Prostate gland (tissue), 2 donors: ENCODE measurements around the gene MRPS10. TPM values are rescaled to one million over a fixed set of nuclear protein-coding genes. Genes with fewer than 3 reads are reported as not detected.

Source experiments
- DNase-seq: peaks from one replicate; pipeline ENCODE4 v3.0.0-alpha.2; 2019; ENCODE audit warnings: low spot score
- H3K27ac ChIP-seq, 2 donors: fragments of 200-600 bp; sonication (generic); 2 replicates each; pipeline ENCODE4 v1.5.1; 2017 to 2019
- H3K27me3 ChIP-seq: fragments of 200-600 bp; sonication (generic); replicated peaks from 2 replicates; pipeline ENCODE4 v1.5.1; 2019; ENCODE audit not compliant: insufficient read depth
- H3K36me3 ChIP-seq, 2 donors: fragments of 200-600 bp; sonication (generic); 1 replicate in 1 of 2; 2 replicates in 1 of 2; pipeline versions ENCODE4 v1.5.1 to v1.8.1; 2017 to 2019
- H3K4me1 ChIP-seq: fragments of 200-600 bp; sonication (generic); replicated peaks from 2 replicates; pipeline ENCODE4 v1.5.1; 2019
- H3K4me3 ChIP-seq, 2 donors: fragments of 200-600 bp; sonication (generic); 2 replicates each; pipeline ENCODE4 v1.5.1; 2017 to 2019
- H3K9me3 ChIP-seq: fragments of 200-600 bp; sonication (generic); 2 replicates; pipeline ENCODE4 v1.5.1; 2017
- CTCF ChIP-seq, 4 experiments: fragments of 200-600 bp in 2 of 4; fragments of 450-650 bp in 2 of 4; sonication (generic) in 2 of 4; IDR thresholded peaks; 1 replicate in 3 of 4; 2 replicates in 1 of 4; pipeline ENCODE4 v1.5.1; 2016 to 2019; ENCODE audit warnings: antibody characterized with exemption in 4 of 4, mild to moderate bottlenecking in 2 of 4, moderate library complexity in 2 of 4
- POLR2A ChIP-seq: fragments of 450-650 bp; IDR thresholded peaks from one replicate; pipeline ENCODE4 v1.6.1; 2016; ENCODE audit warnings: antibody characterized with exemption, mild to moderate bottlenecking
- POLR2AphosphoS5 ChIP-seq: sonication (generic); formaldehyde crosslinking; IDR thresholded peaks from one replicate; pipeline ENCODE4 v1.6.1; 2017; ENCODE audit warnings: antibody characterized with exemption
- WGBS: methylation state at CpG from one replicate; pipeline ENCODE4 v1.1.5; 2018; 5-methylcytosine and 5-hydroxymethylcytosine counted together
- intact Hi-C: fragments of 100-400 bp; cut with DNase I; formaldehyde crosslinking; loops from one replicate; pipeline ENCODE4 v1.14.2; 2022
- total RNA-seq, 2 donors: library from RNA; depleted of rRNA; stranded (reverse); fragments of >200 nt; gene quantifications; one replicate each; pipeline ENCODE4 v1.1.0, GENCODE V29; 2016

MRPS10 gene
- total RNA-seq, 2 donors from 2014 or later: 27.5 to 31.8 TPM

GRCh38 chr6:42201382-42201781, 16.3 kb downstream of the MRPS10 start:
- intact Hi-C loops: no loop called here
- no peak for DNase-seq
- no peaks in the 10 kb centered on the region for H3K9me3 ChIP-seq
- no peaks in the 10 kb centered on the region for H3K4me1 ChIP-seq
- H3K27ac ChIP-seq: no peak overlapping the region
- TF ChIP-seq POLR2AphosphoS5 (no peak), POLR2A (no peak), CTCF (IDR thresholded peaks at IDR 0.05) (no peak)
- WGBS: 40% methylated on average over 3 of the region's 3 CpGs
- no peak overlapping the region for H3K4me3 ChIP-seq
- no peaks in the 10 kb centered on the region for H3K36me3 ChIP-seq
- H3K27me3 ChIP-seq: no peaks in the 10 kb centered on the region

DNA sequence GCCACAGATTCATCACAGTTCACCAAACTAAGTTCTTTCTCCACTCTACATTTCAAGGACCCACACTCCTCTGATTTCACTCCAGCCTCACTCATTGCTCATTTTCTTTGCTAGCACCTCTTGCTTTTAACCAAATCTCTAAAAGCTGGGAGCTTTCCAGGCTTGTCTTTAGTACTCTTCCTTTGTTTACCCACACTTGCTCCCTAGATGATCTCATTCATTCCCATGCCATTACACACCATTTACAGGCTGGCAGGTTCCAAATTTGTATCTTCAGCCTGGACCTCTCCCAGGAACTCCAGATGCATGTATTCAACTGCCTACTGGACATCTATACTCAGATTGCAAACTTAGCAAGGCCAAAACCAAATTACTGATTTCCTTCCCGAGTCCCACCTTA, 17.6 kb downstream of the MRPS10 start:
- intact Hi-C loops: no loop called here
- Histone ChIP-seq H3K27me3 (no peaks in the 10 kb centered on the region), H3K4me1 (no peaks in the 10 kb centered on the region), H3K4me3 (no peak overlapping the region), H3K9me3 (no peaks in the 10 kb centered on the region), H3K27ac (no peak overlapping the region), H3K36me3 (no peaks in the 10 kb centered on the region)
- WGBS: 21% methylated on average over 1 of the region's 1 CpG
- TF ChIP-seq POLR2A (no peak), POLR2AphosphoS5 (peak; percentile 66)
- DNase-seq: peak; percentile 10

DNA sequence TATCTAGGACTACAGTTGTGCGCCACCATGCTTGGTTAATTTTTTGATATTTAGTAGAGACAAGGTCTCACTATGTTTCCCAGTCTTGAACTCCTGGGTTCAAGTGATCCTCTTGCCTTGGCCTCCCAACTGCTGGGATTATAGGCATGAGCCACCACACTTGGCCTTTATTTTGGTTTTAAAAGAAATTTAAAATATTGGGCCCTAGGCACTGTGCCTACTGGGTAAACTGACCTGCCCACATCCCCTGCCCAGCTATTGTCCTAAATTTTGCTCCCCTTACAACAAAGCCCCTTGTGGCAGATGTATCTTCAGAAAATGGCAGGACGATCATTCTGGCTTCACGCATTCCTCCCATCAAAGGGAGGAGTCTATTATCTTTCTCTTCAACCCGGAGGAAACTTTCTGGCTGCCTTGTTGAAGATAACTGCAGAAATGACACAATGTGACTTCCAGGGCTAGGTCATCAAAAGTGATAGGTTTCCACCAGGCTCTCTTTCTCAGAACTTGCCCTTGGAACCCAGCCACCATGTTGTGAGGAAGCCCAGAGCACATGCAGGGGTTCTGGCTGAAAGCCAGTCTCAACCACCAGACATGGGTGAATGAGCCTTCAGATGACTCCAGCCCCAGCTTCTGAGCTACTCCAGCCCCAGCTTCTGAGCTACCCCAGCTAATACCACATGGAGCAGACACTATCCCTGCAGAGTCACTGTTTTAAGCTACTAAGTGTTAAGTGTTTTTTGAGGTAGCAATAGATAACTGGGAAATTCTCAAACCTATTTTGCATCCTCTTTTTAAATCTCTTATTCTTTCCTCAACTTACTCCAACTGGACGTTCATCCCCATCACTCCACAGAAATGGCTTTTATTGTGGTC, 18.3 kb downstream of the MRPS10 start:
- Histone ChIP-seq H3K4me3 (no peak overlapping the region), H3K27me3 (no peaks in the 10 kb centered on the region), H3K9me3 (no peaks in the 10 kb centered on the region), H3K36me3 (no peaks in the 10 kb centered on the region), H3K27ac (no peak overlapping the region), H3K4me1 (no peaks in the 10 kb centered on the region)
- 82% methylated on average over 5 of the region's 5 CpGs for WGBS
- intact Hi-C loops: no loop called here
- no peak for DNase-seq
- TF ChIP-seq CTCF (IDR thresholded peaks at IDR 0.05) (no peak), POLR2AphosphoS5 (no peak), POLR2A (no peak)

DNA sequence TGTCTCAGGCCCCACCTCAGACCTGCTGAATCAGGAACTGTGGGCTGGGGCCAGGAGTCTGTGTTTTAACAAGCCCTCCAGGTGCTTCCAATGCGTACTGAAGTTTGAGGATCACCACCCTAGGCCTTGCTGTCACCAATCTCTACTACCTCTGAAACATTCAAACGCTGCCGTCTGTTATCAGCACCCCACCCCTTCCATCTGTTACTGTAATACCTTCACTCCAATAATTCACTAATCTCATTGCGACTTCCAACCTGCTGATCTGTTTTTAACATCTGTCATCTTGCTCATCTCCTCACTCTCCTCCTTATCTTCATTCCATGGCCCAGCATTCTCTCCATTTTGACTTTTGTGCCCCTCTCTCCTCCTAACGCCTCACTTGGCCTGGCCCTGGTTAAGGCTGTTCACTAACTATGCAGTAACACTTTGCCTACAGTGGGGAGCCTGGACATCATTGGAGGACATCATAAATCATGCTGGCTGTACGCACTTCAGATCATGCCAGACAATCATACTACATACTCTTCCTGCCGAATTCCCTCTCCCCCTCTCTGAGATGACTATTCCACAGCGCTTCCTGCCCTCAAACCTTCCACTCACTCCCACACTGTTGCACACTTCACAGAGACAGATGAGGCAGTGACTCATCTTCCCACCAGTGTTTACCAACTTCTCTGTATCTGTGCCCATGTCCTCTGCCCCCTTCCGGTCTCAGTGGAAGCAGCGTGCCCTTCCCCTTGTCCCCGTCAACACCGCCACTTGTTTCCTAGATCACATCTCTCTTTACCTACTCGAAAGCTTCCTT, 19.9 kb downstream of the MRPS10 start:
- Histone ChIP-seq H3K36me3 (no peaks in the 10 kb centered on the region), H3K27me3 (no peaks in the 10 kb centered on the region), H3K27ac (no peak overlapping the region), H3K4me1 (no peaks in the 10 kb centered on the region), H3K4me3 (no peak overlapping the region), H3K9me3 (no peaks in the 10 kb centered on the region)
- DNase-seq: no peak
- intact Hi-C loops: no loop called here
- WGBS: 71% methylated on average over 13 of the region's 13 CpGs
- TF ChIP-seq CTCF (IDR thresholded peaks at IDR 0.05) (no peak), POLR2A (no peak), POLR2AphosphoS5 (no peak)

DNA sequence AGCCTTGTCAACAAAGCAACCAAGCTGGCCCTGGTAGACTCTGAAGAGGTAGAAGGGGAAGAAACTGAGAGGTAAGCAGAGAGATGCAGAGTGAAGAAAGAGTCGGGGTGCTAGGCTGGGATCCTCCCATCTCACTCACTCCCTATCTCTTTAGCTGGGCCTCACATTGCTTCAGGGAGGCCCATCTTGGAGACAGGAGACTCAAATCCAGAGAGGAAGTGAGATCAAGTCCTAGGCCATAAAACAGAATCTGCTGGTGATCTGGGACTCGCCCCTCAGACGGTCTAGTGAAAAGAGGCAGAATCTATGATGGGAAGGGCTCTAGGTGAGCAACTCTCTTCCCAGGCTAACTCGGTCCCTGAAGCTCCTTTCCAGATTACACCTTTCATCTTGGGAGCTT, 22.2 kb downstream of the MRPS10 start:
- H3K27me3 ChIP-seq: no peaks in the 10 kb centered on the region
- H3K27ac ChIP-seq: no peak overlapping the region
- H3K9me3 ChIP-seq: no peaks in the 10 kb centered on the region
- TF ChIP-seq POLR2A: no peak
- TF ChIP-seq POLR2AphosphoS5: no peak
- TF ChIP-seq CTCF (IDR thresholded peaks at IDR 0.05): no peak
- no peak overlapping the region for H3K4me3 ChIP-seq
- H3K36me3 ChIP-seq: no peaks in the 10 kb centered on the region
- DNase-seq: no peak
- 83% methylated on average over 4 of the region's 4 CpGs for WGBS
- intact Hi-C loops: no loop called here
- H3K4me1 ChIP-seq: no peaks in the 10 kb centered on the region
